ENCODE results near the gene ACO2.
A peak's percentile ranks its signal among the peaks of the same experiment; 100 is the strongest.

The ACO2 gene

DNA sequence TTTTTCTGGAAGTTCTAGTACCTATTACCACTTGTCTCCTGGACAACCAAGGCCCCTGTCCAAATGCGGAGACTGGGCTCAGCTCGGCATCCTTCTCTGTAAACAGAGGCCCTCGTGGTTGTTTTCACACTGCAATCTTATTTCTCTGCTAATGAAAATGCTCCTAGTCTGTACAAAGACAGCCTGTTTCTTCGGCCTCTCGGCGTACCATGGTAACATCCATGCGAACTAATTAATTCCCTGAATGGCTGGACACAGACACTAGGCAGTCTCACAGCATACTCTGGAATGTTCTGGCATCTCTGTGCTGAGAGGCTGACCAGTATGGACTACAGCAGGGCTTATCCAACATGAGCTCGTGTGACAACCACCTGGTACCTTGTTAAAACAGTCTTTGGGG, 69.7 kb downstream of the ACO2 start:
- Histone ChIP-seq H3K9me3 (ENCODE audit: severe bottlenecking) (no peaks in the 10 kb centered on the region), H3K4me3 (ENCODE audit: low read depth, low read length) (no peak overlapping the region), H3K27me3 (ENCODE audit: insufficient read depth, low read depth, severe bottlenecking) (no peaks in the 10 kb centered on the region), H3K36me3 (peaks cover 42% of the 10 kb centered on the region), H3K27ac (peak overlapping the region; percentile 86)
- no peak for DNase-seq
- TF ChIP-seq, protein P1, sequence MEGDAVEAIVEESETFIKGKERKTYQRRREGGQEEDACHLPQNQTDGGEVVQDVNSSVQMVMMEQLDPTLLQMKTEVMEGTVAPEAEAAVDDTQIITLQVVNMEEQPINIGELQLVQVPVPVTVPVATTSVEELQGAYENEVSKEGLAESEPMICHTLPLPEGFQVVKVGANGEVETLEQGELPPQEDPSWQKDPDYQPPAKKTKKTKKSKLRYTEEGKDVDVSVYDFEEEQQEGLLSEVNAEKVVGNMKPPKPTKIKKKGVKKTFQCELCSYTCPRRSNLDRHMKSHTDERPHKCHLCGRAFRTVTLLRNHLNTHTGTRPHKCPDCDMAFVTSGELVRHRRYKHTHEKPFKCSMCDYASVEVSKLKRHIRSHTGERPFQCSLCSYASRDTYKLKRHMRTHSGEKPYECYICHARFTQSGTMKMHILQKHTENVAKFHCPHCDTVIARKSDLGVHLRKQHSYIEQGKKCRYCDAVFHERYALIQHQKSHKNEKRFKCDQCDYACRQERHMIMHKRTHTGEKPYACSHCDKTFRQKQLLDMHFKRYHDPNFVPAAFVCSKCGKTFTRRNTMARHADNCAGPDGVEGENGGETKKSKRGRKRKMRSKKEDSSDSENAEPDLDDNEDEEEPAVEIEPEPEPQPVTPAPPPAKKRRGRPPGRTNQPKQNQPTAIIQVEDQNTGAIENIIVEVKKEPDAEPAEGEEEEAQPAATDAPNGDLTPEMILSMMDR (IDR thresholded peaks at IDR 0.05; ENCODE audit: low read depth, low read length), result no peak

- Histone ChIP-seq H3K4me3 (ENCODE audit: low read depth, low read length) (peak overlapping the region; percentile 1), H3K9me3 (ENCODE audit: severe bottlenecking) (no peaks in the 10 kb centered on the region), H3K27ac (peak overlapping the region; percentile 86), H3K36me3 (peaks cover 41% of the 10 kb centered on the region), H3K27me3 (ENCODE audit: insufficient read depth, low read depth, severe bottlenecking) (no peaks in the 10 kb centered on the region)
- TF ChIP-seq, protein P1 (IDR thresholded peaks at IDR 0.05; ENCODE audit: low read depth, low read length), result no peak
- no peak for DNase-seq
Observed at GRCh38 chr22:41539146-41540005, 70.5 kb downstream of the ACO2 start.

DNA sequence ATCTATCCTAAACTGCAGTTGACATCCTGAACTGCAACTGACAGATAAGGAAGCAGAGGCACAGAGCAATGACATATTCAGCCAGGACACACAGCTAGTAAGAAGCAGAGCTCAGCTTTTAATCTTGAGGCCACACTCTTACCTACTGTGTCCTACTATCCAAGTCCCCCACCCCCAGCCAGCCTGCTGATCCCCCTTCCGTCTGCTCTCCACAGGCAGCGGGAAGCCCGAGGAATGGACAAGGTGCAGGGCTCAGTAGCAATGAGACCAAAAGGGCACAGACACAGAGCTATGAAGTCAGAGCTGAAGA, 71.0 kb downstream of the ACO2 start:
- TF ChIP-seq, protein P1 (IDR thresholded peaks at IDR 0.05; ENCODE audit: low read depth, low read length), result no peak
- H3K27me3 ChIP-seq (ENCODE audit: insufficient read depth, low read depth, severe bottlenecking), result no peaks in the 10 kb centered on the region
- peak overlapping the region; percentile 86 for H3K27ac ChIP-seq
- peak; percentile 92 for DNase-seq
- peak overlapping the region; percentile 22; the same call in 1 of the 2 replicates for H3K4me3 ChIP-seq (ENCODE audit: low read depth, low read length)
- H3K36me3 ChIP-seq, result peaks cover 40% of the 10 kb centered on the region
- H3K9me3 ChIP-seq (ENCODE audit: severe bottlenecking), result no peaks in the 10 kb centered on the region

- Histone ChIP-seq H3K36me3 (peaks cover 35% of the 10 kb centered on the region), H3K9me3 (ENCODE audit: severe bottlenecking) (no peaks in the 10 kb centered on the region), H3K27me3 (ENCODE audit: insufficient read depth, low read depth, severe bottlenecking) (no peaks in the 10 kb centered on the region), H3K4me3 (ENCODE audit: low read depth, low read length) (peak overlapping the region; percentile 22), H3K27ac (peak overlapping the region; percentile 86)
- no peak for DNase-seq
- TF ChIP-seq, protein P1 (IDR thresholded peaks at IDR 0.05; ENCODE audit: low read depth, low read length), result no peak
Observed at GRCh38 chr22:41540365-41540764, 71.4 kb downstream of the ACO2 start.

DNA sequence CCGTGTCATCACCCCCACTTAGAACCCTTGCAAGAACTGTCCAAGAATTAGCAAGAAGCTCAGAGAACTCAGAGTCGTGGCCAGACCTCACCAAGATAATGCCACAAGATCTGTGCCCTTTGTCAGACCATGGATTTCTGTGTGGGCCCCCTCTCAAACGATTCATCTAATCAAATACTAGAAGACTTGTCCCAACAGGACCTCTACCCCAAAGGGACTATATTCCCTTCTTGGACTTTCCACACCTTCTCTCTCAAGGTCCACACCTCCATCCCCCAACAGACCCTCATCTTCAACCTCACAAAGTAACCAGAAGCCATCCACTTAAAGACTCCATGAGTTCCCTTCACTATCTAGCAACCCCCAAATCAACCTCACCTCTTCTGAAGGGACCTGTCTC, 72.6 kb downstream of the ACO2 start:
- TF ChIP-seq, protein P1 (IDR thresholded peaks at IDR 0.05; ENCODE audit: low read depth, low read length), result no peak
- Histone ChIP-seq H3K36me3 (peaks cover 34% of the 10 kb centered on the region), H3K9me3 (ENCODE audit: severe bottlenecking) (no peaks in the 10 kb centered on the region), H3K4me3 (ENCODE audit: low read depth, low read length) (no peak overlapping the region), H3K27ac (peak overlapping the region; percentile 86), H3K27me3 (ENCODE audit: insufficient read depth, low read depth, severe bottlenecking) (no peaks in the 10 kb centered on the region)
- no peak for DNase-seq

DNA sequence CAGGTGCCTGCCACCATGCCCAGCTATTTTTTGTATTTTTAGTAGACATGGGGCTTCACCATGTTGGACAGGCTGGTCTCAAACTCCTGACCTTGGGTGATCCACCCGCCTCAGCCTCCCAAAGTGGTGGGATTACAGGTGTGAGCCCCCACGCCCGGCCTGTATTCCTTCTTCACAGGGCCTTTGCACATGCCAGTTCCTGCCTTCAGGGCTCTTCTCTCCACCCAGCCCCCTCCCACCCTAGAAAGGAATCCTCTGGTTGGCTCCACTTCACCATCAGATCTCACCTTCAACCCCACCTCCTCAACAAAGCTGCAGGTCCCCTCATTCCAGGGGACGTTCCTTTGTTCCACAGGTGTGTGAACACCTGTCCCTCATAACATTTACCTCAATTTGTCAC, 73.3 kb downstream of the ACO2 start:
- Histone ChIP-seq H3K9me3 (ENCODE audit: severe bottlenecking) (no peaks in the 10 kb centered on the region), H3K36me3 (peaks cover 30% of the 10 kb centered on the region), H3K4me3 (ENCODE audit: low read depth, low read length) (no peak overlapping the region), H3K27me3 (ENCODE audit: insufficient read depth, low read depth, severe bottlenecking) (no peaks in the 10 kb centered on the region), H3K27ac (no peak overlapping the region)
- TF ChIP-seq, protein P1 (IDR thresholded peaks at IDR 0.05; ENCODE audit: low read depth, low read length), result no peak
- DNase-seq, result no peak
